Ovary (tissue), 9 donors: Measurements from ENCODE around the gene NGDN. TPM values are rescaled to one million over a fixed set of nuclear protein-coding genes. Genes with fewer than 3 reads are reported as not detected.

Experiments used
- DNase-seq, 5 donors: peaks; one replicate each; pipeline ENCODE4 v3.0.0-alpha.2; 2019 to 2020
- H3K27ac ChIP-seq, 2 donors: fragments of 200-600 bp; one replicate each; pipeline versions ENCODE4 v1.5.1 to v1.8.0; 2019 to 2022
- H3K27me3 ChIP-seq: fragments of 200-600 bp; one replicate; pipeline ENCODE4 v1.8.0; 2022
- H3K36me3 ChIP-seq: fragments of 200-600 bp; sonication (generic); one replicate; pipeline ENCODE4 v1.5.1; 2019
- H3K4me1 ChIP-seq: one replicate; pipeline ENCODE4 v1.8.1; 2013; ENCODE audit warnings: mild to moderate bottlenecking, moderate library complexity; ENCODE audit not compliant: insufficient read depth
- H3K4me3 ChIP-seq: fragments of 200-600 bp; sonication (generic); one replicate; pipeline ENCODE4 v1.5.1; 2017
- H3K9me3 ChIP-seq, 2 donors: fragments of 200-600 bp in 1 of 2; sonication (generic) in 1 of 2; one replicate each; pipeline versions ENCODE4 v1.5.1 to v1.8.1; 2013 to 2019; ENCODE audit warnings: mild to moderate bottlenecking in 1 of 2, moderate library complexity in 1 of 2
- EP300 ChIP-seq: sonication (generic); formaldehyde crosslinking; IDR thresholded peaks from one replicate; pipeline ENCODE4 v1.6.1; 2017; ENCODE audit warnings: antibody characterized with exemption
- POLR2A ChIP-seq: fragments of 450-650 bp; IDR thresholded peaks from one replicate; pipeline ENCODE4 v1.6.1; 2017; ENCODE audit warnings: antibody characterized with exemption, mild to moderate bottlenecking, moderate library complexity
- WGBS, 3 donors: extraction: QIAGEN DNeasy Blood & Tissue Kit in 1 of 3; methylation state at CpG; one replicate each; pipeline versions ENCODE4 v1.1.5 to v1.1.7; 2013 to 2017; 5-methylcytosine and 5-hydroxymethylcytosine counted together
- intact Hi-C, 4 donors: fragments of 100-400 bp; cut with DNase I; formaldehyde crosslinking; loops; one replicate each; pipeline versions ENCODE4 v1.11.0 to v1.15.1; 2022 to 2023
- polyA plus RNA-seq, 2 donors: library from polyadenylated mRNA; stranded (reverse); fragments of 200-250 nt in 1 of 2; fragments of 350-450 nt in 1 of 2; fragmentation: Illumina TruSeq in 1 of 2; extraction: RNeasy Lipid Tissue Mini Kit (QIAGEN cat#74804) in 1 of 2; gene quantifications; one replicate each; pipeline ENCODE4 v1.2.3, GENCODE V29; 2013 to 2014
- total RNA-seq, 7 donors: library from RNA; depleted of rRNA in 2 of 7; stranded (reverse); fragments of >200 nt in 2 of 7; fragmentation: NEBNext Ultra II Directional in 3 of 7; extraction: Animal tissue kit (Norgen Biotek cat#: 25700) in 3 of 7; gene quantifications; one replicate each; pipeline versions ENCODE4 v1.1.0 to v1.2.4, GENCODE V29; 2016 to 2023
- TF ChIP-seq, protein P1 (sequence below), 3 donors: fragments of 450-650 bp in 2 of 3; fragments of 200-600 bp in 1 of 3; IDR thresholded peaks; one replicate each; pipeline versions ENCODE4 v1.5.1 to v1.8.0; 2016 to 2022; ENCODE audit warnings: antibody characterized with exemption in 3 of 3, mild to moderate bottlenecking in 1 of 3
- donor health status: DM: no; HTN: no; CAD: no; lungs with moderate emphysema.
- donor health status: DM: no; HTN: no; CAD: no.
- donor health status: Bipolar disorder and iron deficiency.
- donor health status: DM: yes; HTN: yes; CAD: no.
- donor health status: DM: no; HTN: no; CAD: no.
- donor health status: DM: yes; HTN: yes; CAD: no.

Gene NGDN
- total and polyA plus RNA-seq, 9 donors: 32.9 to 57.5 (median 39.4) TPM

DNA sequence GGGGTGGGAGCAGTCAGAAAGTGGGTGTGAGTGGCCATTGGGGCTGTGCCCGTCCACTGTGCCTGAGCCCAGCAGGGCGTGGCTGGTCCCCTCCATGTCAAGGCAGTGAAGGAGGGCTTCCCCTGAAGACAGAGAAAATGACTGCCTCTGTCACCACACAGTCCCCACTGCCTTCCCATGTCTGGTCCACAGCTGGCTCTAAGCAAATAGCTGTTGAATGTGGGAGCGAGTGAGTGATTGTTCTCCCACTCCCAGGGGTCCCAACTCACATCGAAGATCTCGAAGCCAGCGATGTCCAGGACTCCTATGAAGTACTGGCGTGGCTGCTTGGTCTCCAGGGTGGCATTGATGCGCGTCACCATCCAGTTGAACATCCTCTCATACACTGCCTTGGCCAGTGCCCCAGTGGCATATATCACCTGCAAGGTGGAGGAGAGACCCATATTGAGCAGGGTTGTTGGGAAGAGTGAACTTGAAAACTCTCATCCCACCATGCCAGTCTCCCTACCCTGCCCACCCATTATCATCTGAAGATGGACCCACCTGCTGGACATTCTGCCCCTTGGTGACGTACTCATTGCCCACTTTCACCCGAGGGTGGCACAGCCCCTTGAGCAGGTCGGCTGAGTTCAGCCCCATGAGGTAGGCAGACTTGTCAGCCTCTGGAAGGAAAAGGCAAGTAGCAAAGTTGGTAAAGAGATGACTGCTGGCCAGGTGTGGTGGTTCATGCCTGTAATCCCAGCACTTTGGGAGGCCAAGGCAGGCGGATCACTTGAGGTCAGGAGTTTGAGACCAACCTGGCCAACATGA is 40.6 kb upstream of the NGDN start:
- DNase-seq: peak in 1 of 5 donors; percentile 13
- TF ChIP-seq, protein P1, sequence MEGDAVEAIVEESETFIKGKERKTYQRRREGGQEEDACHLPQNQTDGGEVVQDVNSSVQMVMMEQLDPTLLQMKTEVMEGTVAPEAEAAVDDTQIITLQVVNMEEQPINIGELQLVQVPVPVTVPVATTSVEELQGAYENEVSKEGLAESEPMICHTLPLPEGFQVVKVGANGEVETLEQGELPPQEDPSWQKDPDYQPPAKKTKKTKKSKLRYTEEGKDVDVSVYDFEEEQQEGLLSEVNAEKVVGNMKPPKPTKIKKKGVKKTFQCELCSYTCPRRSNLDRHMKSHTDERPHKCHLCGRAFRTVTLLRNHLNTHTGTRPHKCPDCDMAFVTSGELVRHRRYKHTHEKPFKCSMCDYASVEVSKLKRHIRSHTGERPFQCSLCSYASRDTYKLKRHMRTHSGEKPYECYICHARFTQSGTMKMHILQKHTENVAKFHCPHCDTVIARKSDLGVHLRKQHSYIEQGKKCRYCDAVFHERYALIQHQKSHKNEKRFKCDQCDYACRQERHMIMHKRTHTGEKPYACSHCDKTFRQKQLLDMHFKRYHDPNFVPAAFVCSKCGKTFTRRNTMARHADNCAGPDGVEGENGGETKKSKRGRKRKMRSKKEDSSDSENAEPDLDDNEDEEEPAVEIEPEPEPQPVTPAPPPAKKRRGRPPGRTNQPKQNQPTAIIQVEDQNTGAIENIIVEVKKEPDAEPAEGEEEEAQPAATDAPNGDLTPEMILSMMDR (IDR thresholded peaks at IDR 0.05): no peak
- TF ChIP-seq EP300 (no peak), POLR2A (no peak)
- Histone ChIP-seq H3K4me1 (no peaks in the 10 kb centered on the region), H3K27me3 (no peaks in the 10 kb centered on the region), H3K36me3 (no peaks in the 10 kb centered on the region), H3K27ac (no peak overlapping the region), H3K4me3 (no peak overlapping the region), H3K9me3 (no peaks in the 10 kb centered on the region)
- intact Hi-C loops: no loop called here
- WGBS, 3 donors: 85 to 87% (median 87%) methylated on average over 13 of the region's 13 CpGs

- intact Hi-C loops: no loop called here
- WGBS, 3 donors: 76 to 83% (median 77%) methylated on average over 10 of the region's 10 CpGs
- Histone ChIP-seq H3K9me3 (no peaks in the 10 kb centered on the region), H3K36me3 (no peaks in the 10 kb centered on the region), H3K4me3 (no peak overlapping the region), H3K4me1 (no peaks in the 10 kb centered on the region), H3K27me3 (no peaks in the 10 kb centered on the region), H3K27ac (no peak overlapping the region)
- TF ChIP-seq, protein P1 (IDR thresholded peaks at IDR 0.05): no peak
- TF ChIP-seq EP300 (no peak), POLR2A (no peak)
- DNase-seq: peak in 1 of 5 donors; percentile 13
Observed at GRCh38 chr14:23430016-23430722, 39.3 kb upstream of the NGDN start.

- WGBS, 3 donors: 51 to 63% (median 52%) methylated on average over 2 of the region's 2 CpGs
- Histone ChIP-seq H3K4me3 (no peak overlapping the region), H3K27ac (no peak overlapping the region), H3K36me3 (no peaks in the 10 kb centered on the region), H3K4me1 (no peaks in the 10 kb centered on the region), H3K27me3 (no peaks in the 10 kb centered on the region), H3K9me3 (no peaks in the 10 kb centered on the region)
- DNase-seq: no peak
- intact Hi-C loops: no loop called here
- no peak for TF ChIP-seq POLR2A
- TF ChIP-seq, protein P1 (IDR thresholded peaks at IDR 0.05): no peak
- no peak for TF ChIP-seq EP300
Observed at GRCh38 chr14:23430723-23431085, 38.8 kb upstream of the NGDN start.

- DNase-seq: no peak
- Histone ChIP-seq H3K27me3 (no peaks in the 10 kb centered on the region), H3K4me1 (no peaks in the 10 kb centered on the region), H3K9me3 (no peaks in the 10 kb centered on the region), H3K4me3 (no peak overlapping the region), H3K27ac (no peak overlapping the region), H3K36me3 (no peaks in the 10 kb centered on the region)
- 62 to 70% (median 70%) methylated on average over 10 of the region's 10 CpGs for WGBS, 3 donors
- no peak for TF ChIP-seq POLR2A
- no peak for TF ChIP-seq EP300
- TF ChIP-seq, protein P1 (IDR thresholded peaks at IDR 0.05): no peak
- intact Hi-C loops: no loop called here
Observed at GRCh38 chr14:23431486-23431885, 38.0 kb upstream of the NGDN start.
